HepG2 (cell line): Measurements from ENCODE around the gene NRG2. TPM values are rescaled to one million over a fixed set of nuclear protein-coding genes. Genes with fewer than 3 reads are reported as not detected.

Source experiments
- ATAC-seq: fragments of 200-7000 bp; cut with Tn5 transposase; 3 replicates; pipeline ENCODE4 v1.9.1; 2020; ENCODE audit warnings: mild to moderate bottlenecking, moderate library complexity
- BruUV-seq: library from RNA; stranded (reverse); fragments of 400-500 nt; replicated peaks from 2 replicates; lab custom pipeline; 2021; lab: Mats Ljungman, UMichigan
- CTCF ChIA-PET: fragments of 300-600 bp; formaldehyde crosslinking; extraction: SDS; loops from one replicate; lab custom pipeline; 2021; ENCODE audit warnings: low total read pairs, inconsistent platforms, low intra/inter-chr PET ratio; lab: Yijun Ruan, JAX
- POLR2A ChIA-PET: fragments of 350-600 bp; sonication (Branson Sonifier 250); formaldehyde crosslinking; loops from one replicate; lab custom pipeline; 2020; ENCODE audit warnings: antibody characterized with exemption, inconsistent platforms; lab: Yijun Ruan, JAX
- DNase-seq: peaks from one replicate; pipeline ENCODE4 v3.0.0-alpha.2; 2015; ENCODE audit warnings: low spot score
- FAIRE-seq: peaks from 3 replicates; lab custom pipeline; 2011; peaks lifted over from hg19 to GRCh38; lab: Jason Lieb, UNC
- H2AFZ ChIP-seq: one replicate; pipeline ENCODE4 v1.6.1; 2011; ENCODE audit warnings: low read length, inconsistent platforms
- H3K27ac ChIP-seq: fragments of 300-600 bp; 3 replicates; pipeline ENCODE4 v1.8.0; 2011; ENCODE audit warnings: mixed run types, mild to moderate bottlenecking, mixed read lengths, low read length, inconsistent platforms; ENCODE audit not compliant: insufficient read depth; ENCODE audit errors: extremely low read length
- H3K27me3 ChIP-seq, 2 experiments: fragments of 200-600 bp in 1 of 2; 2 replicates in 1 of 2; 3 replicates in 1 of 2; pipeline versions ENCODE4 v1.6.0 to v1.8.0; 2011; ENCODE audit warnings: low read length in 2 of 2, mild to moderate bottlenecking in 2 of 2, moderate library complexity in 2 of 2, inconsistent platforms in 1 of 2; ENCODE audit not compliant: insufficient read depth in 2 of 2, control insufficient read depth in 1 of 2
- H3K36me3 ChIP-seq, 2 experiments: fragments of 200-600 bp in 1 of 2; replicated peaks in 1 of 2; 2 replicates in 1 of 2; 3 replicates in 1 of 2; pipeline versions ENCODE4 v1.5.1 to v1.8.0; 2011; ENCODE audit warnings: low read length in 2 of 2, inconsistent platforms in 1 of 2; ENCODE audit not compliant: insufficient read depth in 2 of 2, control insufficient read depth in 1 of 2
- H3K4me1 ChIP-seq: 2 replicates; pipeline ENCODE4 v1.5.1; 2012; ENCODE audit warnings: low read length, inconsistent platforms; ENCODE audit not compliant: insufficient read depth
- H3K4me2 ChIP-seq: 2 replicates; pipeline ENCODE4 v1.6.0; 2011; ENCODE audit warnings: low read depth, low read length, inconsistent platforms
- H3K4me3 ChIP-seq, 3 experiments: fragments of 200-600 bp in 1 of 3; sonication (generic), shearing (Covaris generic) in 1 of 3; replicated peaks in 1 of 3; 2 replicates each; pipeline ENCODE4 v1.5.1; 2011 to 2016; ENCODE audit warnings: low read length in 3 of 3, inconsistent platforms in 2 of 3, low read depth in 2 of 3, mild to moderate bottlenecking in 2 of 3, control low read depth in 1 of 3, mixed read lengths in 1 of 3; ENCODE audit not compliant: insufficient read depth in 1 of 3
- H3K79me2 ChIP-seq: one replicate; pipeline ENCODE4 v1.6.1; 2011; ENCODE audit warnings: low read length, inconsistent platforms; ENCODE audit not compliant: insufficient read depth
- H3K9ac ChIP-seq: 2 replicates; pipeline ENCODE4 v1.6.0; 2011; ENCODE audit warnings: mild to moderate bottlenecking, low read depth, low read length, inconsistent platforms; ENCODE audit not compliant: insufficient read depth
- H3K9me3 ChIP-seq: 2 replicates; pipeline ENCODE4 v1.5.1; 2012; ENCODE audit warnings: mild to moderate bottlenecking, low read length
- H4K20me1 ChIP-seq: 2 replicates; pipeline ENCODE4 v1.6.0; 2011; ENCODE audit warnings: inconsistent platforms, mild to moderate bottlenecking, low read length, moderate library complexity; ENCODE audit not compliant: insufficient read depth
- HNF4G ChIP-seq, 2 experiments: sonication (generic) in 1 of 2; formaldehyde crosslinking in 1 of 2; IDR thresholded peaks; 2 replicates each; pipeline versions ENCODE4 v1.4.0 to v1.6.1; 2011 to 2020; ENCODE audit warnings: borderline replicate concordance in 2 of 2, low read depth in 2 of 2, mild to moderate bottlenecking in 2 of 2, low read length in 1 of 2, missing genetic modification reagents in 1 of 2, moderate library complexity in 1 of 2
- KLF11 ChIP-seq: IDR thresholded peaks from 2 replicates; pipeline ENCODE4 v1.6.1; 2016; ENCODE audit warnings: missing compliant biosample characterization
- RORA ChIP-seq: sonication (generic); formaldehyde crosslinking; IDR thresholded peaks from 2 replicates; pipeline ENCODE4 v1.5.0; 2020; ENCODE audit warnings: mild to moderate bottlenecking, missing genetic modification reagents, moderate library complexity
- ZBTB1 ChIP-seq: sonication (generic); formaldehyde crosslinking; IDR thresholded peaks from 2 replicates; pipeline ENCODE4 v1.4.0; 2020; ENCODE audit warnings: missing genetic modification reagents, borderline replicate concordance
- ZNF713 ChIP-seq: sonication (generic); formaldehyde crosslinking; IDR thresholded peaks from 2 replicates; pipeline ENCODE4 v1.4.0; 2020; ENCODE audit warnings: mild to moderate bottlenecking, missing genetic modification reagents
- WGBS: methylation state at CpG from one replicate; pipeline ENCODE4 v1.1.6; 2017; ENCODE audit warnings: low lambda C conversion rate; 5-methylcytosine and 5-hydroxymethylcytosine counted together
- in situ Hi-C: cut with HindIII; loops from 2 replicates; pipeline ENCODE4 v1.10.0; 2017; ENCODE audit warnings: low pct_unique_long_range_greater_than_20kb; ENCODE audit not compliant: extremely low pct_ligation_motif_present
- intact Hi-C: fragments of 100-400 bp; cut with micrococcal nuclease; formaldehyde crosslinking; loops from one replicate; pipeline ENCODE4 v1.10.0; 2022; ENCODE audit not compliant: unreplicated experiment
- polyA plus RNA-seq, 8 experiments: library from polyadenylated mRNA; depleted of rRNA in 3 of 8; stranded (reverse) in 7 of 8; unstranded in 1 of 8; fragments of >200 nt; fragmentation: Illumina TruSeq in 4 of 8; extraction: Trizol in 4 of 8; gene quantifications; 2 replicates each; pipeline versions ENCODE4 v1.2.1 to v1.2.3, GENCODE V29; 2011 to 2016; ENCODE audit warnings: low read depth in 4 of 8, missing spikeins in 1 of 8, mixed read lengths in 1 of 8; ENCODE audit not compliant: insufficient read depth in 1 of 8
- total RNA-seq, 5 experiments: library from RNA; depleted of rRNA; stranded (reverse); fragments of >200 nt; fragmentation: Illumina TruSeq; extraction: Trizol; gene quantifications; 2 replicates each; pipeline ENCODE4 v1.2.3, GENCODE V29; 2016; ENCODE audit warnings: low read depth in 1 of 5
- TF ChIP-seq, protein P1 (sequence below): fragments of 450-650 bp; IDR thresholded peaks from 2 replicates; pipeline ENCODE4 v1.6.1; 2017
- TF ChIP-seq, protein P2 (sequence below): sonication (generic); formaldehyde crosslinking; IDR thresholded peaks from 2 replicates; pipeline ENCODE4 v1.4.0; 2020; ENCODE audit warnings: missing genetic modification reagents
- TF ChIP-seq, protein P3 (sequence below): sonication (generic); formaldehyde crosslinking; IDR thresholded peaks from 2 replicates; pipeline ENCODE4 v1.4.0; 2020; ENCODE audit warnings: mild to moderate bottlenecking, missing genetic modification reagents

The NRG2 gene
- total and polyA plus RNA-seq, 2 of the 13 experiments (the other 11 are each of a cell fraction or from before 2014, with no cell fraction given): not detected

DNA sequence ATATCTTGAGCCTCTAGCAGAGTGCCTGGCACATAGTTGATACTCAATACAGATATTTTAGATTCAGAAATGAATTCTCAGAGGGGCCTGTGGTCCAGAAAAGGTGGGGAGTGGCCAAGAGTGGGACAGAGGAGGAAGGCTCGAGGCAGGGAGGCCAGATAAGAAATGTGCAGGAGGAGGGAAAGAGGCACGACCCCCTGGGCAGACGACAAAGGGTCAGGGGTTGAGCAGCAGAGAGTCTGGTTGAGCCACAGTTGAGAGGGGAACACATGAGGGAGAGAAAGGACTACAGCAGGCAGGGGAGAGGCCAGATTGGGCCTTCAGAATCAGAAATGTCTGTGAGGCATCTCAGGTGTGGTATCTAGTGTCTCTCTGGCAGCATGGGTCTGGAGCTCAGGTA is 158.4 kb downstream of the NRG2 start:
- H3K79me2 ChIP-seq: no peaks in the 10 kb centered on the region
- in situ Hi-C loops: no loop called here
- CTCF ChIA-PET: no interaction called here
- H4K20me1 ChIP-seq: no peaks in the 10 kb centered on the region
- DNase-seq (no peak), ATAC-seq (no peak), FAIRE-seq (no peak)
- no TSS peak for BruUV-seq
- intact Hi-C loops: no loop called here
- no peak overlapping the region for H3K9ac ChIP-seq
- 4% methylated on average over 3 of the region's 3 CpGs for WGBS
- no peaks in the 10 kb centered on the region for H3K4me1 ChIP-seq
- no peak overlapping the region for H3K4me3 ChIP-seq
- H3K27ac ChIP-seq: no peak overlapping the region
- no peak overlapping the region for H2AFZ ChIP-seq
- H3K4me2 ChIP-seq: no peak overlapping the region
- peaks cover 4 to 66% of the 10 kb centered on the region in 2 experiments; a peak in 4 of 5 replicates for H3K27me3 ChIP-seq
- POLR2A ChIA-PET: no interaction called here
- H3K36me3 ChIP-seq: no peaks in the 10 kb centered on the region
- H3K9me3 ChIP-seq: no peaks in the 10 kb centered on the region
- TF ChIP-seq, protein P1, sequence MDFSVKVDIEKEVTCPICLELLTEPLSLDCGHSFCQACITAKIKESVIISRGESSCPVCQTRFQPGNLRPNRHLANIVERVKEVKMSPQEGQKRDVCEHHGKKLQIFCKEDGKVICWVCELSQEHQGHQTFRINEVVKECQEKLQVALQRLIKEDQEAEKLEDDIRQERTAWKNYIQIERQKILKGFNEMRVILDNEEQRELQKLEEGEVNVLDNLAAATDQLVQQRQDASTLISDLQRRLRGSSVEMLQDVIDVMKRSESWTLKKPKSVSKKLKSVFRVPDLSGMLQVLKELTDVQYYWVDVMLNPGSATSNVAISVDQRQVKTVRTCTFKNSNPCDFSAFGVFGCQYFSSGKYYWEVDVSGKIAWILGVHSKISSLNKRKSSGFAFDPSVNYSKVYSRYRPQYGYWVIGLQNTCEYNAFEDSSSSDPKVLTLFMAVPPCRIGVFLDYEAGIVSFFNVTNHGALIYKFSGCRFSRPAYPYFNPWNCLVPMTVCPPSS: no peak
- no peak for TF ChIP-seq KLF11 (CRISPR knock-in tag)
- no peak for TF ChIP-seq ZNF713
- TF ChIP-seq, protein P2, sequence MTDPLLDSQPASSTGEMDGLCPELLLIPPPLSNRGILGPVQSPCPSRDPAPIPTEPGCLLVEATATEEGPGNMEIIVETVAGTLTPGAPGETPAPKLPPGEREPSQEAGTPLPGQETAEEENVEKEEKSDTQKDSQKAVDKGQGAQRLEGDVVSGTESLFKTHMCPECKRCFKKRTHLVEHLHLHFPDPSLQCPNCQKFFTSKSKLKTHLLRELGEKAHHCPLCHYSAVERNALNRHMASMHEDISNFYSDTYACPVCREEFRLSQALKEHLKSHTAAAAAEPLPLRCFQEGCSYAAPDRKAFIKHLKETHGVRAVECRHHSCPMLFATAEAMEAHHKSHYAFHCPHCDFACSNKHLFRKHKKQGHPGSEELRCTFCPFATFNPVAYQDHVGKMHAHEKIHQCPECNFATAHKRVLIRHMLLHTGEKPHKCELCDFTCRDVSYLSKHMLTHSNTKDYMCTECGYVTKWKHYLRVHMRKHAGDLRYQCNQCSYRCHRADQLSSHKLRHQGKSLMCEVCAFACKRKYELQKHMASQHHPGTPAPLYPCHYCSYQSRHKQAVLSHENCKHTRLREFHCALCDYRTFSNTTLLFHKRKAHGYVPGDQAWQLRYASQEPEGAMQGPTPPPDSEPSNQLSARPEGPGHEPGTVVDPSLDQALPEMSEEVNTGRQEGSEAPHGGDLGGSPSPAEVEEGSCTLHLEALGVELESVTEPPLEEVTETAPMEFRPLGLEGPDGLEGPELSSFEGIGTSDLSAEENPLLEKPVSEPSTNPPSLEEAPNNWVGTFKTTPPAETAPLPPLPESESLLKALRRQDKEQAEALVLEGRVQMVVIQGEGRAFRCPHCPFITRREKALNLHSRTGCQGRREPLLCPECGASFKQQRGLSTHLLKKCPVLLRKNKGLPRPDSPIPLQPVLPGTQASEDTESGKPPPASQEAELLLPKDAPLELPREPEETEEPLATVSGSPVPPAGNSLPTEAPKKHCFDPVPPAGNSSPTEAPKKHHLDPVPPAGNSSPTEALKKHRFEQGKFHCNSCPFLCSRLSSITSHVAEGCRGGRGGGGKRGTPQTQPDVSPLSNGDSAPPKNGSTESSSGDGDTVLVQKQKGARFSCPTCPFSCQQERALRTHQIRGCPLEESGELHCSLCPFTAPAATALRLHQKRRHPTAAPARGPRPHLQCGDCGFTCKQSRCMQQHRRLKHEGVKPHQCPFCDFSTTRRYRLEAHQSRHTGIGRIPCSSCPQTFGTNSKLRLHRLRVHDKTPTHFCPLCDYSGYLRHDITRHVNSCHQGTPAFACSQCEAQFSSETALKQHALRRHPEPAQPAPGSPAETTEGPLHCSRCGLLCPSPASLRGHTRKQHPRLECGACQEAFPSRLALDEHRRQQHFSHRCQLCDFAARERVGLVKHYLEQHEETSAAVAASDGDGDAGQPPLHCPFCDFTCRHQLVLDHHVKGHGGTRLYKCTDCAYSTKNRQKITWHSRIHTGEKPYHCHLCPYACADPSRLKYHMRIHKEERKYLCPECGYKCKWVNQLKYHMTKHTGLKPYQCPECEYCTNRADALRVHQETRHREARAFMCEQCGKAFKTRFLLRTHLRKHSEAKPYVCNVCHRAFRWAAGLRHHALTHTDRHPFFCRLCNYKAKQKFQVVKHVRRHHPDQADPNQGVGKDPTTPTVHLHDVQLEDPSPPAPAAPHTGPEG (CRISPR knock-in tag): no peak
- no peak for TF ChIP-seq RORA
- TF ChIP-seq ZBTB1 (CRISPR knock-in tag): no peak
- TF ChIP-seq, protein P3, sequence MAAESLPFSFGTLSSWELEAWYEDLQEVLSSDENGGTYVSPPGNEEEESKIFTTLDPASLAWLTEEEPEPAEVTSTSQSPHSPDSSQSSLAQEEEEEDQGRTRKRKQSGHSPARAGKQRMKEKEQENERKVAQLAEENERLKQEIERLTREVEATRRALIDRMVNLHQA (CRISPR knock-in tag): no peak
- no peak for TF ChIP-seq HNF4G (IDR thresholded peaks at IDR 0.05; ENCODE audit: borderline replicate concordance, low read depth, low read length)
- TF ChIP-seq HNF4G (CRISPR knock-in tag; IDR thresholded peaks at IDR 0.05; ENCODE audit: borderline replicate concordance, low read depth): no peak
